LNCAP (cell line): ENCODE results near the gene SIGLEC9.

Source experiments
- TF ChIP-seq, protein P1 (sequence below): fragments of 450-650 bp; IDR thresholded peaks from 2 replicates; pipeline ENCODE4 v1.5.1; 2017; ENCODE audit warnings: mild to moderate bottlenecking

The SIGLEC9 gene

DNA sequence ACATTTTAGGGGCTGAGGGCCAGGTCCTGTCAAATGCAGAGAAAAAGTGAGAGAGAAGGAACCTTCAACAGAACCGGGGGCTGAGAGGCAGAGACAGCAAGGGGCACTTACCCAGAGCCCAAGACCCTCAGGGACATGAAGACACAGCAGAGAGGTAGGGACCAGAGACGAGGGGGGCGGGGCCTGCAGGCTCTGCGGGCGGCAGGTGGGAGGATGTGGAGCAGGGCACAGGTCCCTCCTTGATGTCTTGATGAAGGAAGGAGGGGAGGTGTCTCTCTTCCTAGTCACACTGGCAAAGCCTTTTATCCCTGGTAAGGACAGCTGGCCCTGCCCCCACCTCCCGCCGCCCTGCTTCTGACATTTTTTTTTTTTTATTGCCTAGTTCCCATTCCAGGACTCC, 42.1 kb upstream of the SIGLEC9 start, which contains the start of gene KLK14:
KLK14 (minus strand) TSS at position 277 of the 400 bp plus-strand sequence; CDS start at position 4, 273 bp downstream.
- TF ChIP-seq, protein P1, sequence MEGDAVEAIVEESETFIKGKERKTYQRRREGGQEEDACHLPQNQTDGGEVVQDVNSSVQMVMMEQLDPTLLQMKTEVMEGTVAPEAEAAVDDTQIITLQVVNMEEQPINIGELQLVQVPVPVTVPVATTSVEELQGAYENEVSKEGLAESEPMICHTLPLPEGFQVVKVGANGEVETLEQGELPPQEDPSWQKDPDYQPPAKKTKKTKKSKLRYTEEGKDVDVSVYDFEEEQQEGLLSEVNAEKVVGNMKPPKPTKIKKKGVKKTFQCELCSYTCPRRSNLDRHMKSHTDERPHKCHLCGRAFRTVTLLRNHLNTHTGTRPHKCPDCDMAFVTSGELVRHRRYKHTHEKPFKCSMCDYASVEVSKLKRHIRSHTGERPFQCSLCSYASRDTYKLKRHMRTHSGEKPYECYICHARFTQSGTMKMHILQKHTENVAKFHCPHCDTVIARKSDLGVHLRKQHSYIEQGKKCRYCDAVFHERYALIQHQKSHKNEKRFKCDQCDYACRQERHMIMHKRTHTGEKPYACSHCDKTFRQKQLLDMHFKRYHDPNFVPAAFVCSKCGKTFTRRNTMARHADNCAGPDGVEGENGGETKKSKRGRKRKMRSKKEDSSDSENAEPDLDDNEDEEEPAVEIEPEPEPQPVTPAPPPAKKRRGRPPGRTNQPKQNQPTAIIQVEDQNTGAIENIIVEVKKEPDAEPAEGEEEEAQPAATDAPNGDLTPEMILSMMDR, result no peak

DNA sequence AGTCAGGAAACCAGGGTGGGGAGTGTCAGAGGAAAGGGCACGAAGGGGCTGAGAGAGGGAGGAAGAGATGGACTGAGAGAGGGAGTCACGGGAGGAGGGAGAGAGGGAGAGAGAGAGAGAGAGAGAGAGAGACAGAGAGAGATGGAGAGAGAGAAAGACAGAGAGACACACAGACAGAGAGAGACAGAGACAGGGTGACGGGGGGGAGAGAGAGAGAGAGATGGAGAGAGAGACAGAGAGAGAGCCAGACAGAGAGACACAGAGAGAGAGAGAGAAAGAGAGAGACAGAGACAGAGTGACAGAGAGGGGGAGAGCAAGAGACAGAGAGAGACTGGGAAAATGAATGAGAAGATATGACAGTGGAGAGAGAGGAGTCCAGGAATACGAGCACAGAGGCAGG, 41.5 kb upstream of the SIGLEC9 start:
- TF ChIP-seq, protein P1, result no peak

DNA sequence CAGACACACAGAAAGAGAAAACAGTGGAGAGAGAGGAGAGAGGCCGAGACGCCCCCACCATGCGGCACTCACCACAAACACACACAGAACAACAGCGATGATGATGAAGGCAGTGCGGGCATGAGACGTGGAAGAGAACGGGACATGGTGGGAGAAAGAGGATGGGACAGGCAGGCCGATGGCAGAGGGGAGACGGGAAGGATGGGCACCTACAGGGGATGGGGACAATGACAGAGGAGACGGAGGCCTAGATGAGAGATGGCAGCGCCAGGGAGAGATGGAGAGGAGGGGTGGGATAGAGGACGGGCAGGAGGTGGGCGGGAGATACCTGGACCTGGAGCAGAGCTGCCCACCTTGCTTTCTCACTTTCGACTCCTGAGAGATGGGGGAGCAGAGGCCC, 40.9 kb upstream of the SIGLEC9 start:
- TF ChIP-seq, protein P1, result no peak

DNA sequence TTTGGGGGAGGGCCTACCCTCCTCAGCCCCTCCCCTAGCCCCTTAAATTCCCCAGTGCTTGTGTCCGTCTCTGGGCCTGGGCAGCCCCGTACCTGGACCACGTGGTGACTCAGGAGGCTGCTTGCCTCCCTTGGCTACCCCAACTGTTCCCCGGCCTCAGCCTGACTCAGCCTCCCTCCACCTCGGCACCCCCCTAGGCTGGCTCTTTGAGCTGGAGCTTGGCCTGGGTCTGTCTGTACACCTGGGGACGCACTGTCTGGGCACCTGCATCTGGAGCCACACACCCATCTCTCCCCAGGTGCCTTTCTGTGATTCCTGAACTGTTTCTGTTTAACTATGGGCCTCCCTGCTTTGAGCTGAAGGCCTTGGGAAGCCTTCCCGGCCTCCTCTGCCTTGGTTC, 40.2 kb upstream of the SIGLEC9 start:
- TF ChIP-seq, protein P1, result no peak

DNA sequence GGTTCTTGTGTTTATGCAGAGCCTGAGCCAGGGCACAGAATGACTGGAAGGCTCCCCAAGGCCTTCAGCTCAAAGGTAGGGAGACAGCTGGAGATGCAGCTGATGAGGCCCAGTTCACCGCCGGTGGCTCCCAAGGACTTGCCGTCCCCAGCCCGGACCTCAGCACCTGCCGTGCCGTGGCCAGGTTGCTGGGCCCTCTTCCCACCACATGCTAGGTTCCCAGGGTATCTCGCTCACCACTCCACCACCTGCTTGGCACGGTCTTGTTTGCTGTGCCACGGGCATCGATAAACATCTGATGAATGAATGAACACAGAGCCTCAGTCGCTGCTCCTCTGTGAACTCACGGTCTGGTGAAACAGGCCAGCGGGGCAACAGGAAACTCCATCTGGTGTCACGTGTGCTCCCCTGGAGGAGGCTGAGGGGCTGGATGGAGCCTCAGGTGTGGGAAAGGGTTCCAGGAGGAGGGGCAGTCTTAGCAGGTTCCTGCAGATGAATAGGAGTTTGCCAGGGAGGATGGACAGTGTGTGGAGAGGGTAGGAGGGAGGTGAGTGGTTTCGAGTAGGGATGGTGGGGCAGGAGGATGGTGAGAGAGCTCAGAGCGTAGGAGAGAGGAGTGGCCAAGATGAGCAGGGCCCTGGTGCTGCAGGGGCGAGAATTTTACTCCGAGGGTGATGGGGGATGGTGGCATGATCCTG, 38.4 kb upstream of the SIGLEC9 start:
- TF ChIP-seq, protein P1, result no peak

DNA sequence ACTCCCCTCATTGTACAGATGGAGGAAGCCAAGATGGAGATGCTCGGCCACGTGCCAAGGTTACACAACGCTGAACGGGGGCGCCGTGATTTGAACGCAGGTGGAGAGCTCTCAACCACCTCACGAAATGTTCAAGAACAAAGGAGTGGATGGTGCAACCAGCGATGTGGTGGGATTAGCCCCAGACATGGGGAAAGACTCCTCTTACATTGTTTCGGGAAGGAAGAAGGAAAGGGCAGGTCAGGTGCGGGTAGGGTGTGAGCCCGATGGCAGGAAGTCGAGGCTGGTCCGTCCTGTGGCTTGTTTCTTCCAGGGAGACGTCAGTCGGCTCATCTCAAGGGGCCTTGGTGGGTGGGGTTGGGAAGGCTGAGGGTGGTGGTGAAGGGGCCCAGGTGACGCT, 34.9 kb upstream of the SIGLEC9 start:
- TF ChIP-seq, protein P1, result no peak

DNA sequence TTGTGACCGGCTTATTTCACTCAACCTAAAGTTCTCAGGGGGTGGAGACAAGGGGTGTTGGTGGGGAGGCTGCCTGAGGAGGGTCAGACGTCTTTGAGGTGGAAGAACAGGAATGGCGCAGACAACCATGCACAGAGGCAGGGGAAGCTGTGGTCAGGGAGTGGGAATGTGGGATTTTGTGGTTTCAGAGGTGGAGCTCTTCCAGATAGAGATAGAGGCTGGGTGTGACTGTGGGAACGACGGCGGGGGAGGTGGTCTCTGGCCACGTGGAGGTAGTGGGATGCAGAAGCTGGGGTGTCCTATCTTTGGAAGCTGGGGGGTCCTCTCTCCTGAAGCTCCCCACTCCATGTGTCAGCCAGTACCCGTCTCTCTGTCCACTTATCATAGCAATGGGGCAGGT, 34.2 kb upstream of the SIGLEC9 start:
- TF ChIP-seq, protein P1, result no peak

DNA sequence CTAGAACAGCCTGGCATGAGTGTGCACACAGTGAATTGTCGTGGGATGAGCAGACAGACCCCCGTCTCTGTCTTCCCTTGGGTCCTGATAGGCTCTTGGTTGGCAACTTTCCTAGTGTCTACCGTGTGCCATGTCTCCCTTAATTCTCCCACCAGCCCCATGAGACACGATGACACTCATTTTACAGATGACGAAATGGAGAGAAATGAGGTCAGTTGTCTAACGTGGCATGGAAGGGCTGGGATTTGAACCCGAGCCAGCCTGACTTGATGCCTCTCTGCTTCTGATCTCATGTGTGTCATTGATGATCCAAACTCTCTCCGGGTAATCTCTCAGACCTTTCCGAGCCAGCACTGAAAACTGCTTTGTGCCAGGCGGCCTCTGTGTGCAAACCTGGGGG, 33.6 kb upstream of the SIGLEC9 start:
- TF ChIP-seq, protein P1, result no peak
